K562 (cell line): Measurements from ENCODE around the gene ENTPD3. TPM values are rescaled to one million over a fixed set of nuclear protein-coding genes. Genes with fewer than 3 reads are reported as not detected.

Experiments
- BRD4 ChIP-seq: fragments of 200-600 bp; sonication (generic); IDR thresholded peaks from 2 replicates; pipeline ENCODE4 v1.6.1; 2017; ENCODE audit warnings: inconsistent platforms
- CREB1 ChIP-seq, 2 experiments: sonication (generic) in 1 of 2; formaldehyde crosslinking in 1 of 2; IDR thresholded peaks; 2 replicates each; pipeline versions ENCODE4 v1.6.1 to v1.8.0; 2012 to 2022; ENCODE audit warnings: inconsistent platforms in 1 of 2, mild to moderate bottlenecking in 1 of 2, missing genetic modification reagents in 1 of 2, moderate library complexity in 1 of 2
- ERF ChIP-seq: fragments of 450-650 bp; formaldehyde crosslinking; IDR thresholded peaks from 2 replicates; pipeline ENCODE4 v1.4.0; 2020; ENCODE audit warnings: mild to moderate bottlenecking, mixed read lengths
- FOSL1 ChIP-seq: fragments of 200-800 bp; sonication (Bioruptor generic); conservative IDR thresholded peaks from 2 replicates; pipeline ENCODE4 v1.6.1; 2016; ENCODE audit warnings: missing genetic modification characterization, missing compliant biosample characterization
- FOXM1 ChIP-seq, 2 experiments: fragments of 450-650 bp in 1 of 2; sonication (generic) in 1 of 2; formaldehyde crosslinking in 1 of 2; IDR thresholded peaks; 2 replicates each; pipeline versions ENCODE4 v1.6.1 to v1.9.0; 2017 to 2022; ENCODE audit warnings: low read depth in 2 of 2, mild to moderate bottlenecking in 2 of 2, missing genetic modification reagents in 1 of 2, moderate library complexity in 1 of 2
- MCM3 ChIP-seq: fragments of 450-650 bp; IDR thresholded peaks from 2 replicates; pipeline ENCODE4 v1.6.1; 2016
- MEIS2 ChIP-seq: fragments of 450-650 bp; IDR thresholded peaks from 2 replicates; pipeline ENCODE4 v1.6.1; 2014; ENCODE audit warnings: mild to moderate bottlenecking; ENCODE audit not compliant: partially characterized antibody
- MXI1 ChIP-seq: IDR thresholded peaks from 2 replicates; pipeline ENCODE4 v1.6.1; 2011; ENCODE audit warnings: low read depth, mild to moderate bottlenecking, improper control_type of control experiment, low read length
- NFE2 ChIP-seq: IDR thresholded peaks from 2 replicates; pipeline ENCODE4 v1.6.1; 2014; ENCODE audit warnings: antibody characterized with exemption, low read depth
- RBM25 ChIP-seq: fragments of 200-400 bp; formaldehyde crosslinking; IDR thresholded peaks from 2 replicates; pipeline ENCODE4 v1.6.1; 2018; ENCODE audit warnings: low read length, low read depth, moderate library complexity; ENCODE audit not compliant: severe bottlenecking
- RUNX1 ChIP-seq: sonication (generic); IDR thresholded peaks from 2 replicates; pipeline ENCODE4 v1.6.1; 2016; ENCODE audit warnings: antibody characterized with exemption, low read depth
- SETDB1 ChIP-seq: IDR thresholded peaks from one replicate; pipeline ENCODE4 v1.6.1; 2012; ENCODE audit warnings: low read length, control low read depth, inconsistent platforms
- ZNF282 ChIP-seq: sonication (generic); formaldehyde crosslinking; IDR thresholded peaks from 2 replicates; pipeline ENCODE4 v1.8.1; 2023; ENCODE audit warnings: missing genetic modification reagents
- ZNF696 ChIP-seq: fragments of 250-450 bp; sonication (Bioruptor Pico); conservative IDR thresholded peaks from 2 replicates; pipeline ENCODE4 v1.4.0; 2020; ENCODE audit warnings: mild to moderate bottlenecking, moderate library complexity
- polyA plus RNA-seq, 8 experiments: library from polyadenylated mRNA; depleted of rRNA in 4 of 8; stranded (reverse) in 5 of 8; unstranded in 3 of 8; fragments of >200 nt; fragmentation: Nextera tagmentation in 2 of 8; fragmentation: Illumina TruSeq in 1 of 8; extraction: Ambion mirVana in 2 of 8; extraction: Trizol in 1 of 8; gene quantifications; 2 replicates each; pipeline versions ENCODE4 v1.2.1 to v1.2.3, GENCODE V29; 2011 to 2014; ENCODE audit warnings: inconsistent platforms in 1 of 8, missing spikeins in 1 of 8
- total RNA-seq, 7 experiments: library from RNA; depleted of rRNA in 6 of 7; stranded (reverse); fragments of >200 nt in 6 of 7; fragmentation: Illumina TruSeq in 2 of 7; extraction: Trizol in 2 of 7; gene quantifications; 2 replicates each; pipeline versions ENCODE4 v1.2.1 to v1.2.3, GENCODE V29; 2011 to 2021; ENCODE audit warnings: low replicate concordance in 1 of 7
- TF ChIP-seq, protein P1 (sequence below): sonication (generic); formaldehyde crosslinking; IDR thresholded peaks from 2 replicates; pipeline ENCODE4 v1.8.0; 2022; ENCODE audit warnings: mild to moderate bottlenecking, missing genetic modification reagents
- TF ChIP-seq, protein P2 (sequence below): sonication (generic); formaldehyde crosslinking; IDR thresholded peaks from 2 replicates; pipeline ENCODE4 v1.8.1; 2023; ENCODE audit warnings: missing genetic modification reagents, mild to moderate bottlenecking, borderline replicate concordance
- TF ChIP-seq, protein P3 (sequence below): fragments of 450-650 bp; conservative IDR thresholded peaks from 2 replicates; pipeline ENCODE4 v1.6.1; 2016; ENCODE audit warnings: missing genetic modification characterization, low read depth, mild to moderate bottlenecking, missing compliant biosample characterization, moderate library complexity
- TF ChIP-seq, protein P4 (sequence below), 2 experiments: fragments of 450-650 bp in 1 of 2; sonication (generic) in 1 of 2; formaldehyde crosslinking in 1 of 2; IDR thresholded peaks in 1 of 2; conservative IDR thresholded peaks in 1 of 2; 2 replicates each; pipeline versions ENCODE4 v1.6.1 to v1.8.1; 2016 to 2023; ENCODE audit warnings: mild to moderate bottlenecking in 2 of 2, moderate library complexity in 2 of 2, inconsistent platforms in 1 of 2, missing genetic modification reagents in 1 of 2

The ENTPD3 gene
- total and polyA plus RNA-seq, 9 of the 15 experiments (the other 6 are each of a cell fraction or from before 2014, with no cell fraction given): 0.23 to 2.1 (median 0.58) TPM

DNA sequence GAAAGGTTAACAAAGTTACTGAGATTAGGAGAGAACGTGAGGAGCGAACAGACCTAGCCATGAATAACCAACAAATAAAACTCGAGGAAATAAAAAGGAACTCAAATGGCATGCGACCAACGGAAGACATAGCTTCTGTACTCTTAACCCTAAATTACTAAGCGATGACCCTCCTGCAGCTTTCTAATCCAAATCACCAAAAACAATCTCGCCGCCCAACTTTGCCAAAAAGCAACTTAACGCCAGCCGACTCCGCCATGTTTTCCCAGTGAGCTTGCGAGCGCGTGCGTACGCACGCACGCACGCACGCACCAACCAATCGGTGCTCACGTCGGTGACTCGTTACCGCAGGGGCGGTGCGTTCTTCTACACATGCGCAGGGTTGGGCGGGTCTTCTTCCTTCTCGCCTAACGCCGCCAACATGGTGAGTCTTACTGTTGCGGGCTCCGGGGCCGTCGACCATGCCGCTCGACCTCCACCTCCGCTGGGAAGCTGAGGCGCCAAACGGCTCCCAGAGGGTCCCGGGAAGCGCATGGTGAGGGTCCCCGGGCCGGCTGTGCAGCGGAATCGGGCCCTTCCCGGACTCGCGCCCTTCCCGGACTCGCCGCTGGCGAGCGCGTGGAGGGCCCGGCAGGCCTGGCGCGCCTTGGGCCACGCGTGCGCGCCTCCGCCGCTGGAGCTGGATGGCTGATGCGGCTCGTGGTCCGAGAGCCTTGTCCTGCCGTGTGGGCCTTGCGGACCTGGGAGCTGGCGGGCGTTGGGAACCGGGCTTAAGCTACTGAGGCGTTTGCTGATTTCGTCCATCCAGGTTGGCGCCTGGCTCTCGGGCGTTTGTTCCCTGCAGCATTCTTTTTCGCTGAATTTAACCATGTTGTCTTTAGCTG, 70.2 kb downstream of the ENTPD3 start, which contains the start of gene RPL14 (continued):
- TF ChIP-seq, protein P1, sequence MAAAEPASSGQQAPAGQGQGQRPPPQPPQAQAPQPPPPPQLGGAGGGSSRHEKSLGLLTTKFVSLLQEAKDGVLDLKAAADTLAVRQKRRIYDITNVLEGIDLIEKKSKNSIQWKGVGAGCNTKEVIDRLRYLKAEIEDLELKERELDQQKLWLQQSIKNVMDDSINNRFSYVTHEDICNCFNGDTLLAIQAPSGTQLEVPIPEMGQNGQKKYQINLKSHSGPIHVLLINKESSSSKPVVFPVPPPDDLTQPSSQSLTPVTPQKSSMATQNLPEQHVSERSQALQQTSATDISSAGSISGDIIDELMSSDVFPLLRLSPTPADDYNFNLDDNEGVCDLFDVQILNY (CRISPR knock-in tag): peak; percentile 97
- TF ChIP-seq RBM25 (peak; percentile 28), FOXM1 (IDR thresholded peaks at IDR 0.05; ENCODE audit: low read depth) (no peak), FOXM1 (CRISPR knock-in tag; IDR thresholded peaks at IDR 0.05; ENCODE audit: low read depth) (peak; percentile 61; the same call in 1 of the 2 replicates), ZNF696 (CRISPR knock-in tag) (no peak), RUNX1 (0 out of 2 replicates have a peak, but pooled peaks have one; percentile 43), ERF (CRISPR knock-in tag) (peak; percentile 82; the same call in 1 of the 2 replicates), BRD4 (peak; percentile 3; the same call in 1 of the 2 replicates), MEIS2 (peak; percentile 80), SETDB1 (peak; percentile 21), ZNF282 (peak; percentile 89; the same call in 1 of the 2 replicates), MCM3 (no peak), NFE2 (0 out of 2 replicates have a peak, but pooled peaks have one; percentile 3), CREB1 (IDR thresholded peaks at IDR 0.05) (peak; percentile 65; the same call in 1 of the 2 replicates), CREB1 (CRISPR knock-in tag; IDR thresholded peaks at IDR 0.05) (peak; percentile 83), MXI1 (peak; percentile 36), FOSL1 (tag) (peak; percentile 43)
- TF ChIP-seq, protein P2, sequence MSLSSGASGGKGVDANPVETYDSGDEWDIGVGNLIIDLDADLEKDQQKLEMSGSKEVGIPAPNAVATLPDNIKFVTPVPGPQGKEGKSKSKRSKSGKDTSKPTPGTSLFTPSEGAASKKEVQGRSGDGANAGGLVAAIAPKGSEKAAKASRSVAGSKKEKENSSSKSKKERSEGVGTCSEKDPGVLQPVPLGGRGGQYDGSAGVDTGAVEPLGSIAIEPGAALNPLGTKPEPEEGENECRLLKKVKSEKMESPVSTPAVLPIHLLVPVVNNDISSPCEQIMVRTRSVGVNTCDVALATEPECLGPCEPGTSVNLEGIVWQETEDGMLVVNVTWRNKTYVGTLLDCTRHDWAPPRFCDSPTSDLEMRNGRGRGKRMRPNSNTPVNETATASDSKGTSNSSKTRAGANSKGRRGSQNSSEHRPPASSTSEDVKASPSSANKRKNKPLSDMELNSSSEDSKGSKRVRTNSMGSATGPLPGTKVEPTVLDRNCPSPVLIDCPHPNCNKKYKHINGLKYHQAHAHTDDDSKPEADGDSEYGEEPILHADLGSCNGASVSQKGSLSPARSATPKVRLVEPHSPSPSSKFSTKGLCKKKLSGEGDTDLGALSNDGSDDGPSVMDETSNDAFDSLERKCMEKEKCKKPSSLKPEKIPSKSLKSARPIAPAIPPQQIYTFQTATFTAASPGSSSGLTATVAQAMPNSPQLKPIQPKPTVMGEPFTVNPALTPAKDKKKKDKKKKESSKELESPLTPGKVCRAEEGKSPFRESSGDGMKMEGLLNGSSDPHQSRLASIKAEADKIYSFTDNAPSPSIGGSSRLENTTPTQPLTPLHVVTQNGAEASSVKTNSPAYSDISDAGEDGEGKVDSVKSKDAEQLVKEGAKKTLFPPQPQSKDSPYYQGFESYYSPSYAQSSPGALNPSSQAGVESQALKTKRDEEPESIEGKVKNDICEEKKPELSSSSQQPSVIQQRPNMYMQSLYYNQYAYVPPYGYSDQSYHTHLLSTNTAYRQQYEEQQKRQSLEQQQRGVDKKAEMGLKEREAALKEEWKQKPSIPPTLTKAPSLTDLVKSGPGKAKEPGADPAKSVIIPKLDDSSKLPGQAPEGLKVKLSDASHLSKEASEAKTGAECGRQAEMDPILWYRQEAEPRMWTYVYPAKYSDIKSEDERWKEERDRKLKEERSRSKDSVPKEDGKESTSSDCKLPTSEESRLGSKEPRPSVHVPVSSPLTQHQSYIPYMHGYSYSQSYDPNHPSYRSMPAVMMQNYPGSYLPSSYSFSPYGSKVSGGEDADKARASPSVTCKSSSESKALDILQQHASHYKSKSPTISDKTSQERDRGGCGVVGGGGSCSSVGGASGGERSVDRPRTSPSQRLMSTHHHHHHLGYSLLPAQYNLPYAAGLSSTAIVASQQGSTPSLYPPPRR (CRISPR knock-in tag): peak; percentile 89
- TF ChIP-seq, protein P3, sequence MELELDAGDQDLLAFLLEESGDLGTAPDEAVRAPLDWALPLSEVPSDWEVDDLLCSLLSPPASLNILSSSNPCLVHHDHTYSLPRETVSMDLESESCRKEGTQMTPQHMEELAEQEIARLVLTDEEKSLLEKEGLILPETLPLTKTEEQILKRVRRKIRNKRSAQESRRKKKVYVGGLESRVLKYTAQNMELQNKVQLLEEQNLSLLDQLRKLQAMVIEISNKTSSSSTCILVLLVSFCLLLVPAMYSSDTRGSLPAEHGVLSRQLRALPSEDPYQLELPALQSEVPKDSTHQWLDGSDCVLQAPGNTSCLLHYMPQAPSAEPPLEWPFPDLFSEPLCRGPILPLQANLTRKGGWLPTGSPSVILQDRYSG (tag): no peak
- TF ChIP-seq, protein P4, sequence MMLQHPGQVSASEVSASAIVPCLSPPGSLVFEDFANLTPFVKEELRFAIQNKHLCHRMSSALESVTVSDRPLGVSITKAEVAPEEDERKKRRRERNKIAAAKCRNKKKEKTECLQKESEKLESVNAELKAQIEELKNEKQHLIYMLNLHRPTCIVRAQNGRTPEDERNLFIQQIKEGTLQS (IDR thresholded peaks at IDR 0.05): no peak
- TF ChIP-seq, protein P4 (CRISPR knock-in tag; conservative IDR thresholded peaks at IDR 0.05): peak; percentile 75; the same call in 1 of the 2 replicates
